ENCODE results near the gene LRRC7. TPM values are rescaled to one million over a fixed set of nuclear protein-coding genes. Genes with fewer than 3 reads are reported as not detected.
A peak's percentile ranks its signal among the peaks of the same experiment; 100 is the strongest.

Gene LRRC7
- total and polyA plus RNA-seq, 2 donors (not counting 1 experiment from before 2014, with no cell fraction given), result 0.03 TPM; not detected in 1

- Histone ChIP-seq H3K9ac (ENCODE audit: insufficient read depth, low read length) (no peak overlapping the region), H4K20me1 (ENCODE audit: control insufficient read depth, extremely low read depth, insufficient read depth, low read length) (no peaks in the 10 kb centered on the region), H3K9me3 (ENCODE audit: control insufficient read depth, insufficient read depth, low read depth, low read length) (no peaks in the 10 kb centered on the region), H3K36me3 (ENCODE audit: control insufficient read depth, insufficient read depth, low read length) (no peaks in the 10 kb centered on the region), H2AFZ (ENCODE audit: low read length) (no peak overlapping the region), H3K4me1 (ENCODE audit: control insufficient read depth, extremely low read depth, insufficient read depth, low read length) (no peaks in the 10 kb centered on the region), H3K27ac (ENCODE audit: insufficient read depth, low read length) (no peak overlapping the region), H3K4me2 (ENCODE audit: extremely low read depth, insufficient read depth, low read length) (no peak overlapping the region), H3K79me2 (ENCODE audit: control insufficient read depth, insufficient read depth, low read length) (no peaks in the 10 kb centered on the region), H3K4me3 (replicated peaks in 1 of 4; ENCODE audit: control extremely low read depth in 1 of 4, insufficient read depth in 1 of 4, low read depth in 3 of 4, low read length in 4 of 4) (no peak overlapping the region), H3K27me3 (ENCODE audit: control insufficient read depth, insufficient read depth, low read length) (no peaks in the 10 kb centered on the region)
- TF ChIP-seq EZH2 (IDR thresholded peaks at IDR 0.05; ENCODE audit: low read length, missing control alignments), result no peak
- no peak for TF ChIP-seq CTCF (conservative IDR thresholded peaks at IDR 0.05 in 1 of 2, IDR thresholded peaks at IDR 0.05 in 1 of 2; ENCODE audit: low read depth in 1 of 2, low read length in 2 of 2)
- DNase-seq (ENCODE audit: low read depth in 2 of 2), result no peak
Measured at GRCh38 chr1:69754521-69754920, 186.8 kb downstream of the LRRC7 start.

GRCh38 chr1:69755647-69756046, 187.9 kb downstream of the LRRC7 start:
- no peaks in the 10 kb centered on the region for H4K20me1 ChIP-seq (ENCODE audit: control insufficient read depth, extremely low read depth, insufficient read depth, low read length)
- no peak for DNase-seq (ENCODE audit: low read depth in 2 of 2)
- no peak overlapping the region for H2AFZ ChIP-seq (ENCODE audit: low read length)
- no peaks in the 10 kb centered on the region for H3K27me3 ChIP-seq (ENCODE audit: control insufficient read depth, insufficient read depth, low read length)
- H3K36me3 ChIP-seq (ENCODE audit: control insufficient read depth, insufficient read depth, low read length), result no peaks in the 10 kb centered on the region
- H3K4me2 ChIP-seq (ENCODE audit: extremely low read depth, insufficient read depth, low read length), result no peak overlapping the region
- TF ChIP-seq EZH2 (IDR thresholded peaks at IDR 0.05; ENCODE audit: low read length, missing control alignments) (no peak), CTCF (conservative IDR thresholded peaks at IDR 0.05 in 1 of 2, IDR thresholded peaks at IDR 0.05 in 1 of 2; ENCODE audit: low read depth in 1 of 2, low read length in 2 of 2) (no peak)
- H3K9ac ChIP-seq (ENCODE audit: insufficient read depth, low read length), result no peak overlapping the region
- no peaks in the 10 kb centered on the region for H3K79me2 ChIP-seq (ENCODE audit: control insufficient read depth, insufficient read depth, low read length)
- H3K9me3 ChIP-seq (ENCODE audit: control insufficient read depth, insufficient read depth, low read depth, low read length), result no peaks in the 10 kb centered on the region
- H3K27ac ChIP-seq (ENCODE audit: insufficient read depth, low read length), result no peak overlapping the region
- no peaks in the 10 kb centered on the region for H3K4me1 ChIP-seq (ENCODE audit: control insufficient read depth, extremely low read depth, insufficient read depth, low read length)
- no peak overlapping the region for H3K4me3 ChIP-seq (replicated peaks in 1 of 4; ENCODE audit: control extremely low read depth in 1 of 4, insufficient read depth in 1 of 4, low read depth in 3 of 4, low read length in 4 of 4)

- no peaks in the 10 kb centered on the region for H3K36me3 ChIP-seq (ENCODE audit: control insufficient read depth, insufficient read depth, low read length)
- no peak overlapping the region for H3K27ac ChIP-seq (ENCODE audit: insufficient read depth, low read length)
- no peaks in the 10 kb centered on the region for H3K4me1 ChIP-seq (ENCODE audit: control insufficient read depth, extremely low read depth, insufficient read depth, low read length)
- H3K79me2 ChIP-seq (ENCODE audit: control insufficient read depth, insufficient read depth, low read length), result no peaks in the 10 kb centered on the region
- DNase-seq (ENCODE audit: low read depth in 2 of 2), result peak in 1 of 2 donors; percentile 5
- H4K20me1 ChIP-seq (ENCODE audit: control insufficient read depth, extremely low read depth, insufficient read depth, low read length), result no peaks in the 10 kb centered on the region
- H3K4me3 ChIP-seq (replicated peaks in 1 of 4; ENCODE audit: control extremely low read depth in 1 of 4, insufficient read depth in 1 of 4, low read depth in 3 of 4, low read length in 4 of 4), result no peak overlapping the region
- H3K27me3 ChIP-seq (ENCODE audit: control insufficient read depth, insufficient read depth, low read length), result no peaks in the 10 kb centered on the region
- H3K9me3 ChIP-seq (ENCODE audit: control insufficient read depth, insufficient read depth, low read depth, low read length), result no peaks in the 10 kb centered on the region
- H3K4me2 ChIP-seq (ENCODE audit: extremely low read depth, insufficient read depth, low read length), result no peak overlapping the region
- no peak overlapping the region for H3K9ac ChIP-seq (ENCODE audit: insufficient read depth, low read length)
- TF ChIP-seq CTCF (conservative IDR thresholded peaks at IDR 0.05 in 1 of 2, IDR thresholded peaks at IDR 0.05 in 1 of 2; ENCODE audit: low read depth in 1 of 2, low read length in 2 of 2), result no peak
- no peak for TF ChIP-seq EZH2 (IDR thresholded peaks at IDR 0.05; ENCODE audit: low read length, missing control alignments)
- H2AFZ ChIP-seq (ENCODE audit: low read length), result no peak overlapping the region
Measured at GRCh38 chr1:69765951-69766350, 198.2 kb downstream of the LRRC7 start.

Measured in fibroblast of lung (primary cell).